KMS-11 (cell line): ENCODE results near the gene XAB2.
"Not testable (repeated sequence)": the region's sequence is repeated elsewhere in the genome, so short reads cannot be mapped to it uniquely, and the experiment has no call there.

Experiments used
- H2AFZ ChIP-seq: fragments of 200-600 bp; sonication (generic); 2 replicates; pipeline ENCODE4 v1.6.1; 2016; ENCODE audit warnings: antibody characterized with exemption, mixed run types, low read depth
- H3K27ac ChIP-seq: fragments of 200-600 bp; sonication (generic); 2 replicates; pipeline ENCODE4 v1.6.1; 2016; ENCODE audit warnings: mild to moderate bottlenecking, mixed run types
- H3K27me3 ChIP-seq: fragments of 200-600 bp; sonication (generic); 2 replicates; pipeline ENCODE4 v1.6.1; 2017; ENCODE audit warnings: mild to moderate bottlenecking, low read depth, mixed run types, moderate library complexity; ENCODE audit not compliant: insufficient read depth
- H3K36me3 ChIP-seq: fragments of 200-600 bp; sonication (generic); 2 replicates; pipeline ENCODE4 v1.6.1; 2017; ENCODE audit warnings: mild to moderate bottlenecking, mixed run types; ENCODE audit not compliant: insufficient read depth
- H3K4me1 ChIP-seq: fragments of 200-600 bp; sonication (generic); 2 replicates; pipeline ENCODE4 v1.6.1; 2016; ENCODE audit warnings: mild to moderate bottlenecking, low read depth, mixed run types; ENCODE audit not compliant: poor library complexity, severe bottlenecking
- H3K4me2 ChIP-seq: fragments of 200-600 bp; sonication (generic); 2 replicates; pipeline ENCODE4 v1.7.0; 2016; ENCODE audit warnings: mild to moderate bottlenecking, mixed run types
- H3K4me3 ChIP-seq: fragments of 200-600 bp; sonication (generic); IDR thresholded peaks from 2 replicates; pipeline ENCODE4 v1.6.1; 2017; ENCODE audit warnings: low read depth, low read length, mixed read lengths; ENCODE audit not compliant: insufficient read depth
- H3K79me2 ChIP-seq: fragments of 200-600 bp; sonication (generic); 2 replicates; pipeline ENCODE4 v1.6.1; 2016; ENCODE audit warnings: low read depth, mixed run types; ENCODE audit not compliant: insufficient read depth
- H3K9ac ChIP-seq: fragments of 200-600 bp; sonication (generic); 2 replicates; pipeline ENCODE4 v1.6.1; 2016; ENCODE audit warnings: mild to moderate bottlenecking, mixed run types
- H4K20me1 ChIP-seq: fragments of 200-600 bp; sonication (generic); 2 replicates; pipeline ENCODE4 v1.6.1; 2016; ENCODE audit warnings: mild to moderate bottlenecking, mixed run types; ENCODE audit not compliant: insufficient read depth
- TF ChIP-seq, protein P1 (sequence below): fragments of 200-600 bp; sonication (generic); conservative IDR thresholded peaks from 2 replicates; pipeline ENCODE4 v1.6.1; 2017; ENCODE audit warnings: low read depth, mild to moderate bottlenecking, antibody characterized with exemption, low read length, moderate library complexity, mixed read lengths

Gene XAB2

DNA sequence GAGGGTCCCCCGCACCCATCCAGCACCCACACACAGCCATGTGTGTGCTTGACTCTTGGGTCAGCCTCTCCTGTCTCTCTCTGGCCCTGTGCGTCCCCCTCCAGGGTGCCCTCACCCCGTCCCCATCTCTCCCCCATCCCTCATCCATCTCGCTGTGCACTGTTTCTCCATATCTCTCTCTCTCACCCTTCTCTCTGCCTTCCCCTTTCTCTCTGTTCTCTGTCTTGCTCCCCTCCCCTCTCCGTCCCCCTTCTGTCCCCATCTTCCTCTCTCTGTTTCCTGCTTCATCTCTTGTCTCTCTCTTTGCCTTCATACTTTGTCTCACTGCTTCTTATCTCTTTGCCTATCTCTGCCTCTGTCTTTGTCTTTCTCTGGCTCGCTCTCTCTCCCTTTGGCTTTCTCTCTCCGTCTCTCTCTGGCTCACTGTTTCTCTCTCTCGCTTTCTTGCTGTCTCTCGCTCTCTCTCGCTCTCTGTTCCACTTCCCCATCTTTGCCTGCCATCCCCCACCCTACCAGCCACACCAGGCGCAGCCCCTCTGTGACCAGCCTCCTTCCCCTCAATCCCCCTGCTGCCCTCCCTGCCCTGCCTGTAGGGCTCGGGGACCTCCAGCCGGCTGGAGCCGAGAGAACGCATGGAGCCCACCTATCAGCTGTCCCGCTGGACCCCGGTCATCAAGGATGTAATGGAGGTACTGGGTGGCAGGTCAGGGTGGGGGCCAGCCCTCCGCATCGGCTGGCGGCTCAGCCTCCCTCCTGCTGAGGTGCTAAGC is 16.5 kb upstream of the XAB2 start:
- H3K9ac ChIP-seq = no peak overlapping the region
- H3K4me1 ChIP-seq = no peaks in the 10 kb centered on the region
- no peaks in the 10 kb centered on the region for H4K20me1 ChIP-seq
- H3K27me3 ChIP-seq = peaks cover under 1% of the 10 kb centered on the region; the same call in 1 of the 2 replicates
- H3K27ac ChIP-seq = no peak overlapping the region
- H3K4me3 ChIP-seq = no peak overlapping the region
- H3K79me2 ChIP-seq = no peaks in the 10 kb centered on the region
- no peak overlapping the region for H3K4me2 ChIP-seq
- H2AFZ ChIP-seq = no peak overlapping the region
- TF ChIP-seq, protein P1, sequence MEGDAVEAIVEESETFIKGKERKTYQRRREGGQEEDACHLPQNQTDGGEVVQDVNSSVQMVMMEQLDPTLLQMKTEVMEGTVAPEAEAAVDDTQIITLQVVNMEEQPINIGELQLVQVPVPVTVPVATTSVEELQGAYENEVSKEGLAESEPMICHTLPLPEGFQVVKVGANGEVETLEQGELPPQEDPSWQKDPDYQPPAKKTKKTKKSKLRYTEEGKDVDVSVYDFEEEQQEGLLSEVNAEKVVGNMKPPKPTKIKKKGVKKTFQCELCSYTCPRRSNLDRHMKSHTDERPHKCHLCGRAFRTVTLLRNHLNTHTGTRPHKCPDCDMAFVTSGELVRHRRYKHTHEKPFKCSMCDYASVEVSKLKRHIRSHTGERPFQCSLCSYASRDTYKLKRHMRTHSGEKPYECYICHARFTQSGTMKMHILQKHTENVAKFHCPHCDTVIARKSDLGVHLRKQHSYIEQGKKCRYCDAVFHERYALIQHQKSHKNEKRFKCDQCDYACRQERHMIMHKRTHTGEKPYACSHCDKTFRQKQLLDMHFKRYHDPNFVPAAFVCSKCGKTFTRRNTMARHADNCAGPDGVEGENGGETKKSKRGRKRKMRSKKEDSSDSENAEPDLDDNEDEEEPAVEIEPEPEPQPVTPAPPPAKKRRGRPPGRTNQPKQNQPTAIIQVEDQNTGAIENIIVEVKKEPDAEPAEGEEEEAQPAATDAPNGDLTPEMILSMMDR = no peak
- no peaks in the 10 kb centered on the region for H3K36me3 ChIP-seq

DNA sequence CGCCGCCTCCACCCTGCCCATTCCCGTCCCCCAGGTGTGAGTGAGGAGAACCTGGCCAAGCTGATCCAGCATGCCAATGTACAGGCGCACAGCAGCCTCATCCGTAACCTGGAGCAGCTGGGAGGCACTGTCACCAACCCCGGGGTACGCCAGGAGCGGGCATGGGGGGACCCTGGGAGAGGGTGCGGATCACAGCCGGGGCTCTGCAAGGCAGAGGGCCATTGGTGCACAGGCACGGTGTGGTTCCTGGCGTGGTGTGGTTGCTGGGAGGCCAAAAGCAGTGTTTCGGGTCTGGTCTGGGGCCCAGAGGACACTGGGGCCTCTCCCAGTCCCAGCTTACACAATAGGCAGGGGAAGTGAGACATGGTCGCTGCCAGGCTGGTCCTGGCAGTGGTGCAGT is 15.8 kb upstream of the XAB2 start:
- Histone ChIP-seq H3K9ac (no peak overlapping the region), H2AFZ (no peak overlapping the region), H3K4me3 (no peak overlapping the region), H3K27me3 (no peaks in the 10 kb centered on the region), H3K79me2 (no peaks in the 10 kb centered on the region), H4K20me1 (no peaks in the 10 kb centered on the region), H3K36me3 (no peaks in the 10 kb centered on the region), H3K4me2 (no peak overlapping the region), H3K27ac (no peak overlapping the region), H3K4me1 (no peaks in the 10 kb centered on the region)
- TF ChIP-seq, protein P1 = no peak

DNA sequence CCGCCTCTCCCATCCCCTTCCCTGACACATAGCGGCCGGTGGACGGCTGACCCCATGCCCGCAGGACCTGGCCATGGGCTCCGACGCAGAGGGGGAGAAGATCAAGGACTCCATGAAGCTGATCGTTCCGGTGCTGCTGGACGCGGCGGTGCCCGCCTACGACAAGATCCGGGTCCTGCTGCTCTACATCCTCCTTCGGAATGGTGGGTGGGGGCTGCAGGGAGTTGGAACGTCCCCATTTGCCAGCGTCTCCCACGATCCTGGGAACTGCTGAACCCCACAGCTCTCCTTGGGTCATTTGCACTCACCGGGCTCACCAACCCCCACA is 15.2 kb upstream of the XAB2 start:
- Histone ChIP-seq H2AFZ (no peak overlapping the region), H3K9ac (no peak overlapping the region), H4K20me1 (no peaks in the 10 kb centered on the region), H3K4me2 (no peak overlapping the region), H3K4me3 (no peak overlapping the region), H3K27me3 (no peaks in the 10 kb centered on the region), H3K79me2 (no peaks in the 10 kb centered on the region), H3K27ac (no peak overlapping the region), H3K36me3 (no peaks in the 10 kb centered on the region), H3K4me1 (no peaks in the 10 kb centered on the region)
- TF ChIP-seq, protein P1 = no peak

DNA sequence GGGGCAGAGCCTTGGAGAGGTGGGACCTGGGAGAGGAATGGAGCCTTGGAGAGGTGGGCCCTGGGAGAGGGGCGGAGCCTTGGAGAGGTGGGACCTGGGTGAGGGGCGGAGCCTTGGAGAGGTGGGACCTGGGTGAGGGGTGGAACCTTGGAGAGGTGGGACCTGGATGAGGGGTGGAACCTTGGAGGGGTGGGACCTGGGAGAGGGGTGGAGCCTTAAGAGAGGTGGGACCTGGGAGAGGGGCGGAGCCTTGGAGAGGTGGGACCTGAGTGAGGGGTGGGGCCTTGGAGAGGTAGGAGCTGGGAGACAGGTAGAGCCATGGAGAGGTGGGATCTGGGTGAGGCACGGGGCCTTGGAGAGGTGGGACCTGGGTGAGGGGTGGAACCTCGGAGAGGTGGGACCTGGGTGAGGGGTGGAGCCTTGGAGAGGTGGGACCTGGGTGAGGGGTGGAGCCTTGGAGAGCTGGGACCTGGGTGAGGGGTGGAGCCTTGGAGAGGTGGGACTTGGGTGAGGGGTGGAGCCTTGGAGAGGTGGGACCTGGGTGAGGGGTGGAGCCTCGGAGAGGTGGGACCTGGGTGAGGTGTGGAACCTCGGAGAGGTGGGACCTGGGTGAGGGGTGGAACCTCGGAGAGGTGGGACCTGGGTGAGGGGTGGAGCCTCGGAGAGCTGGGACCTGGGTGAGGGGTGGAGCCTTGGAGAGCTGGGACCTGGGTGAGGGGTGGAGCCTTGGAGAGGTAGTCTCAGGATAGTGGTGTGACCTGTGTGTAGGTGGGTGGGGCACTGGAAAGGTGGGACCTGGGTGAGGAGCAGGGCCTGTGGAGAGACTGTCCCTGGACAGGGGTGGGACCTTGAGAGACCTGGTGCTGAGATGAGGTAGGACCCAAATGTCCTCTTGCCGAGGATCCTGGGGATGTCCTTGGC is 14.5 kb upstream of the XAB2 start:
- not testable (repeated sequence) for H3K79me2 ChIP-seq, H3K4me3 ChIP-seq, H3K4me2 ChIP-seq, H3K4me1 ChIP-seq, H3K9ac ChIP-seq, H4K20me1 ChIP-seq, H3K36me3 ChIP-seq, H2AFZ ChIP-seq, H3K27me3 ChIP-seq, H3K27ac ChIP-seq

DNA sequence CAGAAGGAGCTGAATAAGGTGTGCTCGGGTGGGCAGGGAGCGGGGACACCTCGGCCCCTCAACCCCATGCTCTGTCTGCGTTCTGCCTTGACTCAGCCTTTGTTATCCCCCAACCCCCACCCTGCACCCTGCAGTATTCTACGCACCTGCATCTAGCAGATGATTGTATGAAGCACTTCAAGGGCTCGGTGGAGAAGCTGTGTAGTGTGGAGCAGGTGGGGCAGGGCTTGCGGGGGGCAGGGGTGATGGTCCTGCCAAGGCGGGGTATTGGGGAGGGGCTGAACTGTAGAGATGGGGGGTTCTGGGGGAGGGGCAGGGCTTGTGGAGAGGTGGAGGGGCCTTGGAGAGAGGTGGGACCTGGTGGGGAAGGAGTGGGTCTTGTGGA is 13.7 kb upstream of the XAB2 start:
- TF ChIP-seq, protein P1 = no peak
- H4K20me1 ChIP-seq = no peaks in the 10 kb centered on the region
- H3K27me3 ChIP-seq = no peaks in the 10 kb centered on the region
- H3K4me1 ChIP-seq = no peaks in the 10 kb centered on the region
- no peaks in the 10 kb centered on the region for H3K79me2 ChIP-seq
- no peak overlapping the region for H3K4me3 ChIP-seq
- H3K27ac ChIP-seq = no peak overlapping the region
- no peaks in the 10 kb centered on the region for H3K36me3 ChIP-seq
- no peak overlapping the region for H3K9ac ChIP-seq
- no peak overlapping the region for H3K4me2 ChIP-seq
- no peak overlapping the region for H2AFZ ChIP-seq
